Stimulated activated CD8-positive, alpha-beta memory T cell treated with anti-CD3 and anti-CD28 coated beads, Interleukin-4, amount 100 ng/mL, for 1 hour (primary cell): Measurements from ENCODE around the gene CACHD1.
"Not testable (repeated sequence)": the region's sequence is repeated elsewhere in the genome, so short reads cannot be mapped to it uniquely, and the experiment has no call there.

Experiments used
- DNase-seq, 2 donors: peaks; one replicate each; pipeline ENCODE4 v3.0.0-alpha.2; 2020; ENCODE audit warnings: low read depth in 2 of 2, low spot score in 1 of 2

Gene CACHD1

DNA sequence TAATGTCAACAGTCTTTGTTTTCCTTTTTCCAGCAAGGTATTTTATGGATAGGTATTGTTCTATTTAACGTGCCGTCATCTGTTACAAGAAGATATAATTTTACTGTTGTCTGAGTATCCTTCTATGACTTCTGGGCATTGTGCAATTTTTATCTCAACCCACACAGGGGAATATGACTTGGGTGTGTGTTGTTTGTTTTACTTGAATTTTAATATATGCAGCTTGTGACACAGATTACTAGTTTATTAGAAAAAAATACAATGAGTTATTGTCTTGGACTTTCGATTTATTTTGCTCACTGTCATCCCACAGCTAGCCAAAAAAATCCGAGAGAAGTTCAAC is 111.9 kb downstream of the CACHD1 start:
- no peak for DNase-seq

DNA sequence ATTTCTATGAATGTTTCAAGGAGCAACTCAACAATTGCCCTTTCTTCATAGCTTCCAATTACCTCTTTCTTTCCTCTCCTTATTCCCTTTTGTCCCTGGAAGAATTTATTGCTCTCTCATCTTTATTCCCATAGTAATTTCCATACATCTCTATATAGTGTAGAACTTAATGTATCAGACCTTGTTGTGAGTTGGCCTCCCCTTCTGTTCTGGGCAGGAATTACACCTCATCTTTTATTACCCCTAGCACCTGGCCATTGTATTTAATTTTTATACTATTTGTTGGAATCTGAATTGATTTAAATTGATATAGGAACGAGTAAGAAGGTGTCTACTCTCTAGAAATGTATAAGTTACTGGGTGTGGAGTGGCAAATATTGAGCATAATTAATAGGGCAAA is 114.5 kb downstream of the CACHD1 start:
- no peak for DNase-seq

DNA sequence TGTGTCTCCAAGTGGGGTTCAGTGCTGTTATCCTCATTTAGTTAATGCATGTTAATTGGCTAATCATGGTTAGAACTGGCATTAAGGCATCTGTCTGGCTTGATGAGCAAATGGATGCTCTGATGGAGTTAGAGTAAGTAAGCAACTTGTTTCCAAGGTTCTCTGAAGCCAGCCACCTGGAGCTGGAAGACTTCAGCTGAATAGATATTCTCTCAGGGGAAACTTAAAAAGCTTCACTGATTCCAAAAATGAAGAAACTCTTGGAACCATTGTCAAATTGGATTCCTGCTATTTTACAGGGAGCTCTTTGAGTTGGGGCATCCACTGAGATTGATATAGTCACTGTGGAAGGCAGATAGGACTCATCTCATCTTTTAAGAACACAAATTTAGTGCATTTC is 118.9 kb downstream of the CACHD1 start:
- no peak for DNase-seq

DNA sequence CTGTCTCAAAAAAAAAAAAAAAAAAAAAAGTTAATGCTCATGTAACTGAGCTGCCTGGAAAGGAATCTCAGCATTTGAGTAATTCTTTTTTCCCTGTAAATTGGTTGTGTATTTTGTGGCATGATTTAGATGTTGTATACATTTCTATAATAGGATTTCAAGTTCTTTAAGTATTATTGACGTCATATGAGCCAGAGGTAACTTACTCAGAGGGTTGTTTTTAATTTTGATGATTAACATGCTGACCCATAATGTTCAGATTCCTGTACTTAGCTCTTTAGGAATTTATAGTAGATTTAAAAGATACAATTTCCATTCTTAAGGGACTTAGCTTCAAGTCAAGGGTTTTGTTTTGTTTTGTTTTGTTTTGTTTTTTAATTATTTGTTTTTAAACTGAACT is 120.4 kb downstream of the CACHD1 start:
- no peak for DNase-seq

DNA sequence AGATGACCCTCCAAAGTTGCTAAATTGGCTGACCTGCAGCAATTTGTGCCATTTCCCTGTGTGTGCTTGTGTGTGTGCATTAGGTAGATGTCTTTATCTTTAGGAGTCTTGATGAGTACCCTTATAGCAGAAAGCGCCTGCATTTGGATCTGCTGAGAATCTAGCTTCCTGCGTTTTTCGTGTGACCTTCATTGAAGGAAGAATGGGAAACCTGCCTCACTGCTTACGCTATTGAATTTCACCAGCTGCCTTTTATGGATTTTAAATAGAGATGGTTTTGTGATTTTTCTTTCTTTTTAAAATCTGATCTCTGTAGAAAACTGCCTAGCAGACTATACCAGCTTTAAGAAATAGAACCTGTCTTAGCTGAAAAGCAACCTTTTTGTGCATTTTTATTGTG is 124.5 kb downstream of the CACHD1 start:
- no peak for DNase-seq

DNA sequence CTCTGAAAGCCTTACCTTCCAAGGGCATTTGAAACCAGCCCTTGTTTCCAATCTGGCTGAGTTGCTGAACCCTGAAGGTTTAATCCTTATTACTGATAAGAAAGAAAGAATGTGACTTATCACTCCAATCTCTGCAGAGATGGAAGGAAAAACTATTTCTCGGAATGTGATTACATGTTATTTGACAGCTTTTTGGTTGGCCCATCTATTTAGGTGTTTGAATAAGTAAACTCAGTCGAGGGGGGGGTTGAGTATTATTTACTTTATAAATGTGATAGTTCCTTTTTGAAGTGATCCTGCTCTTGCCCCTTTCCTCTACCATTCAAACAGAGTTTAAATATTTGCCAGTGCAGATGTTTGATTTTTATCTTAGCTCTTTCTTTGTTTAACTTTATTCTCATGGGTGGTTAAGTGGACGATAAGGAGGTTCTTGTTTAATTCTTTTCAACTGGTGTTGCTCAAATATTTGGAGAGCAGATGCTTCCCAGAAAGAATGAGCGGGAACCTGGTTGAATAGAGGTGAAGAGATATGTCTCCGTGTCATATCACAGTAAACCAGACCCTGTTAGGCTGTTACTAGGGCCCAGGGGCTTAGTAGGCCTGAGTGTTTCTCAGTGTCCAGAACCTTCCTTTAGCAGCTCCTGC is 126.1 kb downstream of the CACHD1 start:
- DNase-seq = no peak

DNA sequence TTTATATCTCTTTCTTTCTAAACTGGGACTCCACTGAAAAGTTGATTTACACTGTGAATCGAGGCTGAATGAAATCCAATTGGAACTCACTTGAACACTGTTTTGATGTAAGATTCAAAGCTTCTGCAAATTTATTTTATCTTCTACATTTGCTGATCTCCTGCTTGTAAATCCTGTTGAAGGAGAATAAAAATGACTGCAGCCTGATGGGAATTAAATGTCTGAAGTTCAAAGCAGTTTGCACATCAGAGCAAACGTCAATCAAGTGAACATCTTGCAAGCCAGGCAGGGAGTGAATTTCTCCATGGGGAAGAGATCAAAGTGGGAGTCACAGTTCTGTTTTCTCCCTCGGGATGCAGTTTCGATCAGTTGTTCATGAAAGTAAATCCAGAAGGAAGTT is 127.2 kb downstream of the CACHD1 start:
- no peak for DNase-seq

DNA sequence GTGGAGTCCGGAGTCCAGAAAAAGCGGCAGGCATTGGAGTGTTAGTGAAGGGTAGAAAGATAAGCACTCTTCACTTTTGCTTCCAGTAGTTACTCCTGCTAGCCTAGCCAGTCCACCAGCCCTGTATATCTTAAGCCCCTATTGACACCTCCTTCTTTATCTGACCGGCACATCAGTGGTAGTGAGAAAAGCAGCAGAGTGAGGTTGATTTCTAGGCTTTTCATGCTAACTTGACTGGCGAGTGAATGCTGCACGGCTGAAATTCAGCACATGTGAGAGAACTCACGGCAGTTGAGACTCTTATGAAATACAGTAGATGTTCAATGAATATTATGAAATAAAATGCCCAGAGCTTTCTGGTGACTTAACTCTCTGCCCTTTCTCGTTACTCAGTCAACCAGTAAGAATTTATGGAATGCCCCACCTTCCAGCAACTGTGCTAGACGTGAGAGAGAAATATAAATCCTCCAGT is 128.2 kb downstream of the CACHD1 start:
- no peak for DNase-seq

DNA sequence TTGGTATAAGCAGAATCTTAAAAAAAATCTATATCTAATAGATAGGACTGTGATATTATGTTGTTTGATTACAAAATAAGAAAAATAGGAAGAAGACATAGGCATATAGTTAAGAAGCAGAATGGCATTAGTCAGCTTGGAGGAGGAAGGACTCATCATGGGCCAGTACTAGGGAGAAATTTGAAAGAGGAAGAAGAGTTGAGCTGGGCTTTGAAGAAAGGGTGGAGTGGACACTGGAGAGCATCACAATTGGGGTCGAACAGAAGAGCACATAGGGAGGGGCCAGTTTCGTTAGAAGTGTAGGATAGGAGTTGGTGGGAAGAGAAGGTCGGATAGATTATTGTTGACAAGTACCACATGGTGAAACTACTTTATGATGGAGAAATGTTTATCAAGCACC is 129.3 kb downstream of the CACHD1 start:
- DNase-seq = no peak

DNA sequence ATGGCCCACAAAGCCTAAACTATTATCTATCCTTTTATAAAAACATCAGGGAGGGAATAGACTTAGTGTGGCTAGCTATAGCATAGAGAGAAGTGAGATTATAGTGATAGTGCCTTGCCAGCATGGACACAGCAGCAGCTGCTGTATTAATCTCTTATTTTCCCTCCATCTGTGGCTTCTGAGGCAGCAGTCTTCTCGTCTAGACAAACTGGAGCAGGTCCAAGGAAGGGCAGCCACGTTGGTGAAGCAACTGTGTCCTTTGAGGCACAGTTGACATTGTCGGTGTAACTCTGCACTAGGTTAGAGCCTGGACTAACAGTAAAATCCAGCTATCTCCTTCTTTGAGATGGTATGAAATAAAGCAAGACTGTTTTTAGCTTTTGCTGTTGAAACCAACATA is 131.3 kb downstream of the CACHD1 start:
- DNase-seq = no peak

DNA sequence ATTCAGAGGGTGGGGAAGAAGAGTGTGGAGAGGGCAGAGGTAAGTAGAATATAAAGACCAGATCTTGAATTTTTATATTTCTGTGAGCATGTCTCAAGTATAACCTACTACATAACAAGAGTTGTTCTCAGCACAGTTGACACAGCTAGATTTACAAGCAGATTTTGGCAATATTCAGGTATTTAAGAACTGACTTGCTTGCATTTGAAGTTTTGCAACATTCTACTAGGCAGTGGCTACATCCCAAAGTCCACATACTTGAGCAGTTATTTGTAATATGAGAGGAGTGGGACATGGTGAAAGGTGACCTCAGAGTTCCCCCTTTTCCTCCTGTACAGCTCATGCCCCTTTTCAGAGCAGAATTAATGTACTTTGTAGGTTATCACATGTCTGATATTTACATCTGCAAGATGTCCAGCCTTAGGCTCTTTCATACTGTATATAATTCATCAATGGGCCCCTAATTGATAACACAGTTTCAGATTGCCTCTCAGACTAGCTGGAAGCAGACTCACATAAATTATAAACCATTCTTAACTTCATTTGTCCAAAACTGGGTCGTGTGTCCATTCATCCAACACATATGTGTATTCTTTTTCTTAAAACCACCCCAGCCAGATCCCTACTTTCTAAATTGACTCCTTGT is 138.2 kb downstream of the CACHD1 start:
- no peak for DNase-seq

DNA sequence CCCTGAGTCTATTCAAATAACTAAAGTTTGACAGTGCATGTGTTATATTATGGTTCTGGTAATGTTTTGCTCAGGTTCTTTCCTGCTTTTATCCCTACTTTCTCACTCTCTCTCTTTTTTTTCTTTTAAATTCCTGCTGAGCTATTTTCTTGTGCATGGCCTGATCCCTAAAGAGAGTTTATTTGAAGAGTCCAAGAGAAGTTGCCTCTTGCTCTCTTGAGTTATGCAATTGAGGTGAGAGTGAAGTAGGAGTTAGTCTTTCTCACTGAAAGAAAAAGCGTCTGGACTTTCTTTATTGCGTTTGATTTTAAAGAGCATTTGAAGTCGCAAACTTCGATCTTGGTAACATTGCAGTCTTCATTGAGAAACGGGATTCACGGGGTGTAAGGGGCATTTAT is 138.7 kb downstream of the CACHD1 start:
- DNase-seq = no peak

DNA sequence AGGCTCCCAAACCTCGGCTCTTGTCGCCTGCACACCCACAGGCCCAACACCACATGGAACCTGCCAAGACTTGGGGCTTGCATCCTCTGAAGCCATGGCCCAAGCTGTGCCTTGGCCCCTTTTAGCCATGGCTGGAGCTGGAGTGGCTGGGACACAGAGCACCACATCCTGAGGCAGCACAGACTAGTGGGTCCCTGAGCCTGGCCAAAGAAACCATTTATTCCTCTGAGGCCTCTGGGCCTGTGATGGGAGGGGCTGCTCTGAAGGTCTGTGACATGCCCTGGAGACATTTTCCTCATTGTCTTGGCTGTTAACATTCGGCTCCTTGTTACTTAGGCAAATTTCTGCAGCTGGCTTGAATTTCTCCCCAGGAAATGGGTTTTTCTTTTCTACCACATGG is 141.0 kb downstream of the CACHD1 start:
- not testable (repeated sequence) for DNase-seq

DNA sequence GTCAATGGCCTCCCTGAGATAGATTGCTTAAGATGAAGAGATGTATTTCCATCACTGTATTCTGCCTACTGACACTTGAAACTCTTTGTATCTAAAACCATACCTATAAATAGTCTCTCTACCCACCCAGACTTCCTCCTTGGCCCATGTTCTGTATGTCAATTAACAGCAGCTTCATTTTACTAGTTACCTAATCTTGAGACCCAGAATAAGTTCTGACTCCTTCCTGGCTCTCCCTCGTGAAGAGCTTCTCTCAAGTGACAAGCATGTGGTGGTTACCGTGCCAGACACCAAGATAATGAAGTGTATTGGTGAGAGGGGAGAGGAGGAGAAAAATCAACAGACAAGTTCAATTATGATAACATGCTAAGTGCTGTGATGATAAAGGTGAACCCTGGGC is 146.1 kb downstream of the CACHD1 start:
- DNase-seq = no peak

DNA sequence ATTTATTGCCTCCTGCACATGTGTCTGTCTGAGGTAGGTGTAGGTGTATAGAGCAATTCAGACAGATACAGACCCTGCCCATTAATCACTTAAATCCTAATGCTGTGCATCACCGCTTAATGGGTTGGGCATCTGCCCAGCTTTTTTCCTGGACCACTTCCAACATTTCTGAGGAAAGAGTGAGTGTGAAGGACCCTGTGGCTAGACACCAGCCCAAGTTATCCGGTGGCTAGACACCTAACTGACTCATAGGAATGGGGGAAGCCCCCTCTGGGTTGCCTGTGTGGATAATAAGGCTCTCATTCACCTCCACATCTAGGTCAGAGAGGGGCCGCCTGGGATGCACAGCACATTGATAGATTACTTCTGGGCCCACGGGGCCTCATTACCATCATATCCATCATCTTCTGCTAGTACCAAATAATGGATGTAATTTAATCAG is 153.8 kb downstream of the CACHD1 start:
- no peak for DNase-seq

DNA sequence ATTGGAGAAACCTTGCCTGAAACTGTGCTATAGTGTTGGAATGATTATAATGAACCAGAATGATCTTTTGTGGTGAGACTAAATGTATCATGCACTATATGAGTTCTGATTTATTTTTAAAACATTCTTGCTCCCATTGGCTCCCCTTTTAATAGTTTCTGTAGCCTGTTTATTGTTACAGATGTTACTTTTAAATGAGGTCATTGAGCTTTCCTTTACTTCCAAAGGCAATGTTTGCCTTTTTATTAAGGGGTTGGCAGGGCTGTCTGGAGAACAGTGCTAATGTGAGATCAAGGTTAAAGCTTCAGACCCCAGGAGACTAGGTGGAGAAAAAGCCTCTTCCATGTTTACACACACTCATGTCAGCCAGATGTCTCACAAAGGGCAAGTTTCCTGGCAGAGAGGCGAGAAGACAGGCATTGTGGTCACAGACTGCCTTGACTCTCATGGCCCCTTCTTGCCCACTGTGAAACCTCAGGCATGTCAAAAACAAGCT is 154.3 kb downstream of the CACHD1 start:
- no peak for DNase-seq

DNA sequence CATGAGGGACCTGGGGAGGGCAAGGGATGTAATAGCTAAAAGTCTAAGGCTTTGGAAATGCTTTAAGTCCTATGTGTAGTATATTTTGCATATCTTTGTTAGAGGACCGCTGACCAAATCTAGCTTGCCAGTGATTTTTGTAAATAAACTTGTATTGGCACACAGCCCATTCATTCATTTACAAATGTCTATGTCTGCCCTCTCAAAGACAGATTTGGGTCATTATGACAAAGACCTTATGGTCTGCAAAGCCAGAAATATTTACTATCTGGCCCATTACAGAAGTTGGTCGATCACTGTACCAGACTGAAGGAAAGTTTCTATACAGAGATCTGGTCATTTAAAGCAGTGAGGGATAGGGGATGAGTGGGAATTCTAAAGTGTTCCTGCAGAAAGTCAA is 154.9 kb downstream of the CACHD1 start:
- DNase-seq = no peak

DNA sequence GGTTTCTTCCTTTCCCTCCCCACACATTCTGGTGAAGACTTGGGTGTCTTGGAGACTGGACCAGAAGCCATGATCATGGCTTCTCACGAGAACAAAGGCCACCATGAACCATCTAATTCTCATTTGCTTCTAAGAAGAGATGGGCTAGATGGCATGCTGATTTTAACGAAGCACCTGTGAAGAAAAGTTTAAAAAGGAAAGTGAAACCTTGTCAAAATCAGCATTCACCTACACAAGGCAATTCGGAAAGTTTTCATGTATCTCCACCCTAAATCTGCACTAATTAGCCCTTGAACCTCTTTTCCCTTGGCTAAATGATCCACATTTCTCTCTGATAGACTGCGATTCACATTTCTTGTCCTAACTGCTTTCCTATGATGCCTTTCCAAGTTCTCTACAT is 160.7 kb downstream of the CACHD1 start:
- no peak for DNase-seq

DNA sequence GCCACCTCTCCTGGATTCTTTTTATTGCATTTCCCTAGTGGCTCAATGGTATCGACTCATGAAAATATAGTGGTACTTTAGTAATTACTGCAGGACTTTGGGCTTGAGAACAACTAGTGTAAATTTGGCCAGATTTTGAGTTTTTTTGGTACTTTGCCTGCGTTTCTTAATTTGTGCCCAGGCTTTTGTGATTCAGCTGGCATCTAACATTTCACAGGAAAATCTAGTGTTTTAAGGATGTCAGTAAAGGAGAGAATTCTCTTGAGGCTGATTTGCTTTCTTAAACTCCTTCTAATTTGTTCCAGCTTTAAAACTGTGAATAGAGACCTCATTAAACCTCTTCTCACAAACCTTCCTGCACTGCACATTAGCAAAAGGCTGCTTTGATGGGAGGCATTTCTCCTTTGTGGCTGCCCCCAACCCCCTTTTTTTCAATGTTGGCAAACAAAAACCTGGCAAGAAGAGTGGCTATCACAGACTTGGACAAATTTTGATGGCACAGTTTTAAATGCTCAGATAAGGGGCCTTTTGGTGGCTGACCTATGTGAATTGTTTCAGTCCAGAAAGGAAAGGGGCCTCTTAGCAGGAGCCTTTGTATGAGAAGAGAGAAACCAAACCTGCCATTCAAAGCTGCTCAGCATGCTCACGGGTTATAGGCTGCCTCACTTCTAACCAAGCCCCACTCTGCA is 161.6 kb downstream of the CACHD1 start:
- no peak for DNase-seq

DNA sequence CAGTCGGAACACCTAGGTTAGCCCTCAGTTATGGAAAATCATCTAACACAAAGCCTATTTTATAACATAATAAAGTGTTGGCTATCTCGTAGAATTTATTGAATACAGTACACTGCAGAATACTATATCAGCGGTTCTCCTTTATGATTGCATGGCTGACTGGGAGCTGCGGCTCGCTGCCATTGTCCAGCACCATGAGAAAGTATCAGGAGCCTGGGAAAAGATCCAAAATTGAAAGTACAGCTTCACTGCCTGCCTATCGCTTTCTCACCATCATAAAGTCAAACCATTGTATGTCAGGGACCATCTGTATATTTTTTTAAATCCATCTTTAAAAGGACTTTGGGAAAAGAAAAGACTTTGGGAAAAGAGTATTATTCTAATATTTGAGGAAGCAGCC is 163.0 kb downstream of the CACHD1 start:
- no peak for DNase-seq

DNA sequence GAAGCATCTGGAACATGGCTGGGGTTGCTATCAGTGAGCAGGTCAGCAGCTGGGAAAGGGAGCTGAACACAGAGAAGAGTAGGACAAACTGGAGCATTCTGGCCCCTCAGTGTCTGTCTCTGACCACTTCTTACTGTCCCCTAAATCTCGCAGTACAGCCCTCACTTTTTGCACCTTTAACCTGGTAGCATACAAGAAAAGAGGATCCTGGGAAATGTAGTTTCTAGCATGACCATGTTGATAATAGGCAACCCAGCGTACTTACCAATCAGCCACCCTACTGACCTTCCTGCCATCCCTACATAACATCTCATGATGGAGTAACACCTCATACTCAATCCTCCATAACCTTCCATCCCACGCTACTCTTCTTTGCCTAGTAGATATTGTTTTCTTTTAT is 175.8 kb downstream of the CACHD1 start:
- no peak for DNase-seq

DNA sequence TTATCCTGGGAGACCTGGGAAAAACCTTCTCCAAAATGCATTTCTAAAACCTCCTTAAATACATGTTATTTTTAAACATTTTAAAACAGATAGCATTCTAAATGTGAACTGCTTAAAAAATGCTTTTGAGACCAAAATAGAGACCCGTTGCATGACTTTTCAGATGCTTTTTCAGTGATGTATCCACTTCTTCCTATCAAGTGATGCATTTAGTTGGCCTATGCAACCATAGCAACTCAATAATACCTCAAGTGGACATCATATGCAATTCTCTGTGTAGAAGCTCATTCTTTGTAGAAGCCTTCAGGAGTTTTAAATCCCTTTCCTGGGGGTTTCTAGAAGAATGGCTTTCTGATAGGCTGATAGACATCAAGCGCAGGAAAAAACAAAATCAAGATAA is 180.5 kb downstream of the CACHD1 start:
- DNase-seq = no peak
